ENCODE measurements around the gene FIGN.

GRCh38 chr2:163717515-163717914, 18.3 kb downstream of the FIGN start:
- TF ChIP-seq EZH2 (IDR thresholded peaks at IDR 0.05) (no peak), POLR2AphosphoS5 (IDR thresholded peaks at IDR 0.05; ENCODE audit: borderline replicate concordance, low read depth, low read length) (no peak), FOXP2 (optimal IDR thresholded peaks at IDR 0.05; ENCODE audit: control extremely low read depth, extremely low read length, insufficient read depth) (no peak)

All from SK-N-MC (cell line).